Vagina (tissue), 2 donors: Measurements from ENCODE around the gene C20orf96. TPM values are rescaled to one million over a fixed set of nuclear protein-coding genes. Genes with fewer than 3 reads are reported as not detected.

Experiments
- DNase-seq, 2 donors: peaks; one replicate each; pipeline ENCODE4 v3.0.0-alpha.2; 2017; ENCODE audit errors: extremely low spot score in 2 of 2
- H3K27ac ChIP-seq: fragments of 200-600 bp; sonication (generic); one replicate; pipeline ENCODE4 v1.5.1; 2019
- H3K27me3 ChIP-seq: fragments of 200-600 bp; sonication (generic); one replicate; pipeline ENCODE4 v1.5.1; 2019
- H3K36me3 ChIP-seq, 2 donors: fragments of 200-600 bp; sonication (generic); one replicate each; pipeline ENCODE4 v1.5.1; 2017 to 2019
- H3K4me1 ChIP-seq: fragments of 200-600 bp; sonication (generic); one replicate; pipeline ENCODE4 v1.5.1; 2019
- H3K4me3 ChIP-seq, 2 donors: fragments of 200-600 bp; sonication (generic); 1 replicate in 1 of 2; 2 replicates in 1 of 2; pipeline ENCODE4 v1.5.1; 2016 to 2019
- H3K9me3 ChIP-seq: fragments of 200-600 bp; sonication (generic); one replicate; pipeline ENCODE4 v1.5.1; 2019
- POLR2A ChIP-seq, 2 donors: fragments of 450-650 bp; IDR thresholded peaks; one replicate each; pipeline ENCODE4 v1.6.1; 2017; ENCODE audit warnings: antibody characterized with exemption in 2 of 2, mild to moderate bottlenecking in 2 of 2, moderate library complexity in 2 of 2
- POLR2AphosphoS5 ChIP-seq, 2 donors: sonication (generic); formaldehyde crosslinking; IDR thresholded peaks; one replicate each; pipeline ENCODE4 v1.9.0; 2017; ENCODE audit warnings: antibody characterized with exemption in 2 of 2, mild to moderate bottlenecking in 2 of 2, low read depth in 1 of 2; ENCODE audit not compliant: insufficient read depth in 1 of 2
- intact Hi-C: fragments of 100-400 bp; cut with DNase I; formaldehyde crosslinking; loops from one replicate; pipeline ENCODE4 v1.15.1; 2023
- total RNA-seq: library from RNA; depleted of rRNA; stranded (reverse); fragments of >200 nt; gene quantifications from one replicate; pipeline ENCODE4 v1.2.3, GENCODE V29; 2016
- TF ChIP-seq, protein P1 (sequence below), 3 experiments: fragments of 450-650 bp in 2 of 3; fragments of 200-600 bp in 1 of 3; sonication (generic) in 1 of 3; IDR thresholded peaks; one replicate each; pipeline ENCODE4 v1.5.1; 2017 to 2019; ENCODE audit warnings: antibody characterized with exemption in 3 of 3, mild to moderate bottlenecking in 2 of 3, moderate library complexity in 2 of 3

The C20orf96 gene
- total RNA-seq, 1 donor from 2014 or later: 2.7 TPM

GRCh38 chr20:242905-243304, 47.6 kb downstream of the C20orf96 start:
- no peaks in the 10 kb centered on the region for H3K27me3 ChIP-seq
- intact Hi-C loops: no loop called here
- peaks cover under 1% of the 10 kb centered on the region for H3K4me1 ChIP-seq
- DNase-seq: no peak
- TF ChIP-seq POLR2A (IDR thresholded peaks at IDR 0.05): no peak
- TF ChIP-seq, protein P1, sequence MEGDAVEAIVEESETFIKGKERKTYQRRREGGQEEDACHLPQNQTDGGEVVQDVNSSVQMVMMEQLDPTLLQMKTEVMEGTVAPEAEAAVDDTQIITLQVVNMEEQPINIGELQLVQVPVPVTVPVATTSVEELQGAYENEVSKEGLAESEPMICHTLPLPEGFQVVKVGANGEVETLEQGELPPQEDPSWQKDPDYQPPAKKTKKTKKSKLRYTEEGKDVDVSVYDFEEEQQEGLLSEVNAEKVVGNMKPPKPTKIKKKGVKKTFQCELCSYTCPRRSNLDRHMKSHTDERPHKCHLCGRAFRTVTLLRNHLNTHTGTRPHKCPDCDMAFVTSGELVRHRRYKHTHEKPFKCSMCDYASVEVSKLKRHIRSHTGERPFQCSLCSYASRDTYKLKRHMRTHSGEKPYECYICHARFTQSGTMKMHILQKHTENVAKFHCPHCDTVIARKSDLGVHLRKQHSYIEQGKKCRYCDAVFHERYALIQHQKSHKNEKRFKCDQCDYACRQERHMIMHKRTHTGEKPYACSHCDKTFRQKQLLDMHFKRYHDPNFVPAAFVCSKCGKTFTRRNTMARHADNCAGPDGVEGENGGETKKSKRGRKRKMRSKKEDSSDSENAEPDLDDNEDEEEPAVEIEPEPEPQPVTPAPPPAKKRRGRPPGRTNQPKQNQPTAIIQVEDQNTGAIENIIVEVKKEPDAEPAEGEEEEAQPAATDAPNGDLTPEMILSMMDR (IDR thresholded peaks at IDR 0.05): no peak
- no peak for TF ChIP-seq POLR2AphosphoS5 (IDR thresholded peaks at IDR 0.05; ENCODE audit: insufficient read depth in 1 of 2, low read depth in 1 of 2)
- no peaks in the 10 kb centered on the region for H3K36me3 ChIP-seq
- H3K9me3 ChIP-seq: no peaks in the 10 kb centered on the region
- H3K4me3 ChIP-seq: no peak overlapping the region
- H3K27ac ChIP-seq: no peak overlapping the region

DNA sequence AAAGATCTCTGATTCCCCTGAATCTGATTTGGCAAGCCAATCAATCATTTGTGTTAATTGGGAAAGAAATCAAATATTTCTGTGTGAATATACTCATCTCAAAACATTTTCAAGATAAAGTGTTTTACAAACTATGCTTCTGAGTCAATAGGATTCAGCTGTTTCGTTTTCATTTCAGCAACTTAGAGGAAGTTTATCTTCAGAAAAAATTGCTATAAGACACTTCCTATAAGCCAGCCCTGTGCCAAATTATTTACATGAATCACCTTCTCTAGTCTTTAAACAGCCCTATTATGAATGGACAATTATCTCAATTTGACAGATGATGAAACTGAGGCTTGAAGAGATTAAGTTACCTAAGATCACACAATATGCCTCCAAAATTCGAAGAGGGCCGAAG, 52.6 kb downstream of the C20orf96 start:
- H3K27me3 ChIP-seq: no peaks in the 10 kb centered on the region
- no peak for DNase-seq
- TF ChIP-seq POLR2AphosphoS5 (IDR thresholded peaks at IDR 0.05; ENCODE audit: insufficient read depth in 1 of 2, low read depth in 1 of 2) (no peak), POLR2A (IDR thresholded peaks at IDR 0.05) (no peak)
- TF ChIP-seq, protein P1 (IDR thresholded peaks at IDR 0.05): no peak
- H3K36me3 ChIP-seq: no peaks in the 10 kb centered on the region
- no peak overlapping the region for H3K4me3 ChIP-seq
- intact Hi-C loops: no loop called here
- no peak overlapping the region for H3K27ac ChIP-seq
- peaks cover 4% of the 10 kb centered on the region for H3K4me1 ChIP-seq
- no peaks in the 10 kb centered on the region for H3K9me3 ChIP-seq

DNA sequence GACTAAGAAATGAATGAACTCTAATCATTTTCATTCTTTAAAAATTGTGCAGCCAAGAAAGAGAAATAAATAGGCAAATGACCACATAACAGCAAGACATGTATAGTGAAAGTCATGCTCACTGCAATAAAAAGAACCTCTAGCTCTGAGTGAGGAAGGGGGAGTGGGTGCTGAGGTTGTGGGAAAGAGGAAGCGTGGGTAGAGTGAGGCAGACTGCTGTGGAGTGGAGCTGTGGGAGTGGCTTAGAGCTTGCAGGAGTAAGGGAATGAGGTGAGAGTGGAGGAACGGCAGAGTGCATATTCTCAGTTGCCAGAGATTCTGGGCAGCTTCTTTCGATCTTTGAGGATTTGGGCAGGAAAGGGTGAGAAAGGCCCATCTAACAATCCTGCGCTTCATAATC, 53.1 kb downstream of the C20orf96 start:
- Histone ChIP-seq H3K4me3 (no peak overlapping the region), H3K4me1 (peaks cover 4% of the 10 kb centered on the region), H3K27ac (no peak overlapping the region), H3K36me3 (no peaks in the 10 kb centered on the region), H3K9me3 (no peaks in the 10 kb centered on the region), H3K27me3 (no peaks in the 10 kb centered on the region)
- intact Hi-C loops: no loop called here
- TF ChIP-seq, protein P1 (IDR thresholded peaks at IDR 0.05): no peak
- TF ChIP-seq POLR2A (IDR thresholded peaks at IDR 0.05) (no peak), POLR2AphosphoS5 (IDR thresholded peaks at IDR 0.05; ENCODE audit: insufficient read depth in 1 of 2, low read depth in 1 of 2) (no peak)
- DNase-seq: no peak

DNA sequence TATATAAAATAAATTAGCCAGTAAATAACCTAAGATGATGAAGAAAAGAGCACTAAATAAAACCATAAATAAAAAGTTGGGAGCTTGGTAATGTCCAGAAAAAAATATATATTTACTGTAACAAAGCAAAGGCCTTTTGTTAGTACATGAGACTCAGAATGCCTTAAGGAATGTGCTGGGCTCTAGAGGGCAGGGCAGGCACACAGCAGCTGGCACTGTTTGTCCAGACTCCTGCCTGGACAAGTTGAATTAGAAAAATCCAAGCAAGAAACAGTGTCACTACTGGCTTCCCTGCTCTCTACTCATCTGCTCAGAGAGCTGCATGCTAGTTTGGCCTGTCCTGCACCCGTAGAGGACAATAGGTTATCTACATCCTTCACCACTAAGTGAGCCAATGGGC, 54.7 kb downstream of the C20orf96 start:
- Histone ChIP-seq H3K9me3 (no peaks in the 10 kb centered on the region), H3K36me3 (no peaks in the 10 kb centered on the region), H3K4me3 (no peak overlapping the region), H3K4me1 (peaks cover 4% of the 10 kb centered on the region), H3K27me3 (no peaks in the 10 kb centered on the region), H3K27ac (no peak overlapping the region)
- no peak for DNase-seq
- TF ChIP-seq, protein P1 (IDR thresholded peaks at IDR 0.05): no peak
- TF ChIP-seq POLR2A (IDR thresholded peaks at IDR 0.05) (no peak), POLR2AphosphoS5 (IDR thresholded peaks at IDR 0.05; ENCODE audit: insufficient read depth in 1 of 2, low read depth in 1 of 2) (no peak)
- intact Hi-C loops: no loop called here

- no peak for DNase-seq
- intact Hi-C loops: no loop called here
- Histone ChIP-seq H3K9me3 (no peaks in the 10 kb centered on the region), H3K4me1 (no peaks in the 10 kb centered on the region), H3K4me3 (no peak overlapping the region), H3K27me3 (no peaks in the 10 kb centered on the region), H3K36me3 (no peaks in the 10 kb centered on the region), H3K27ac (no peak overlapping the region)
- TF ChIP-seq POLR2AphosphoS5 (IDR thresholded peaks at IDR 0.05; ENCODE audit: insufficient read depth in 1 of 2, low read depth in 1 of 2) (no peak), POLR2A (IDR thresholded peaks at IDR 0.05) (no peak)
- TF ChIP-seq, protein P1 (IDR thresholded peaks at IDR 0.05): no peak
Measured at GRCh38 chr20:227439-228105, 63.0 kb downstream of the C20orf96 start.
